NOMO-1 treated with dmso at 0.1 percent for 144 hours (cell line): ENCODE data around the gene ARIH1.
"Not testable (repeated sequence)": the region's sequence is repeated elsewhere in the genome, so short reads cannot be mapped to it uniquely, and the experiment has no call there.

ENCODE experiments used
- DNase-seq: peaks from one replicate; lab custom pipeline; 2025; ENCODE audit not compliant: unreplicated experiment; lab: John Stamatoyannopoulos, UW

ARIH1 gene, protein sequence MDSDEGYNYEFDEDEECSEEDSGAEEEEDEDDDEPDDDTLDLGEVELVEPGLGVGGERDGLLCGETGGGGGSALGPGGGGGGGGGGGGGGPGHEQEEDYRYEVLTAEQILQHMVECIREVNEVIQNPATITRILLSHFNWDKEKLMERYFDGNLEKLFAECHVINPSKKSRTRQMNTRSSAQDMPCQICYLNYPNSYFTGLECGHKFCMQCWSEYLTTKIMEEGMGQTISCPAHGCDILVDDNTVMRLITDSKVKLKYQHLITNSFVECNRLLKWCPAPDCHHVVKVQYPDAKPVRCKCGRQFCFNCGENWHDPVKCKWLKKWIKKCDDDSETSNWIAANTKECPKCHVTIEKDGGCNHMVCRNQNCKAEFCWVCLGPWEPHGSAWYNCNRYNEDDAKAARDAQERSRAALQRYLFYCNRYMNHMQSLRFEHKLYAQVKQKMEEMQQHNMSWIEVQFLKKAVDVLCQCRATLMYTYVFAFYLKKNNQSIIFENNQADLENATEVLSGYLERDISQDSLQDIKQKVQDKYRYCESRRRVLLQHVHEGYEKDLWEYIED

GRCh38 chr15:72473614-72474465 is at the start of gene ARIH1:
Gene ARIH1 (plus strand): TSS chr15:72474330. CDS start chr15:72474640, 310 bp downstream.
- DNase-seq = peak; percentile 88

DNA sequence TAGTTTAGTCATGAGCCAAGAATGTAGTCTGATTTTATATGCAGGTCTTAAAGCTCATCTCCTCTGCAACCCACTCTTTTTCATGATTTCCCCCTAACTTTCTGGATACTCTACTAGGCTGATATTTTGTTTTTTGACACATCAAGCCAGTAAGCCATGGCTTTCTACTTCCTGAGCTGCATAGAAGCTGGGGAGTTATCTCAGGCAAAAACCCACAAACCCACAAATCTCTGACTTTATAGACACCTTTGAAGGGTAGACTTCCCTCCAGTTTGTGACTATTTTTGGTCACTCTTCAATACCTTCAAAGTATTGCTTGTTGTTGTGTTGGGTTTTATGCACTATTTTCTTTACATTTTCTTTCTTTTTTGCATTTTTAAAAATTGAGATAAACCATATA is 47.4 kb upstream of the ARIH1 start:
- no peak for DNase-seq

GRCh38 chr15:72437650-72438316 is 36.3 kb upstream of the ARIH1 start:
- DNase-seq = no peak

DNA sequence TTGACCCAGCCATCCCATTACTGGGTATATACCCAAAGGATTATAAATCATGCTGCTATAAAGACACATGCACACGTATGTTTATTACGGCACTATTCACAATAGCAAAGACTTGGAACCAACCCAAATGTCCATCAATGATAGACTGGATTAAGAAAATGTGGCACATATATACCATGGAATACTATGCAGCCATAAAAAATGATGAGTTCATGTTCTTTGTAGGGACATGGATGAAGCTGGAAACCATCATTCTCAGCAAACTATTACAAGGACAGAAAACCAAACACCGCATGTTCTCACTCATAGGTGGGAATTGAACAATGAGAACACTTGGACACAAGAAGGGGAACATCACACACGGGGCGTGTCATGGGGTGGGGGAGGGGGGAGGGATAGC is 31.3 kb upstream of the ARIH1 start:
- DNase-seq = not testable (repeated sequence)

DNA sequence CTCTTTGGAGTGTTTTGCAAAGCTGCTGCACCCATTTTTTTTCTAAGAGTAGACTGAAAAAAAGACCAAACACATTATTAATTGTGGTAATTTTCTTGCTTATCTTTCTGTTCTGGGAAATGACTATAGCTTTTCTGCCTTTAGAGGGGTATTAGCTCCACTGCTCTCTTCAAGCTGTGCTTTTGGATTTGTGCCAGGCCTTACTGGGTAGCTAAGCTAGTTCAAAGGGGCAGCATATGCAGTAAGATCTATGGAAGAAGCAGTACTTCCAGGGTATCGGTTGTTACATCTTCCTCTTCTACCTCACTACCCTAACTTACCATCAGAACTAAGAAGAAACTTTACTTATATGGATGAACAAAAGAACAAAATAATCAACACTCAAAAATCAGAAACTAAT is 28.7 kb upstream of the ARIH1 start:
- no peak for DNase-seq

DNA sequence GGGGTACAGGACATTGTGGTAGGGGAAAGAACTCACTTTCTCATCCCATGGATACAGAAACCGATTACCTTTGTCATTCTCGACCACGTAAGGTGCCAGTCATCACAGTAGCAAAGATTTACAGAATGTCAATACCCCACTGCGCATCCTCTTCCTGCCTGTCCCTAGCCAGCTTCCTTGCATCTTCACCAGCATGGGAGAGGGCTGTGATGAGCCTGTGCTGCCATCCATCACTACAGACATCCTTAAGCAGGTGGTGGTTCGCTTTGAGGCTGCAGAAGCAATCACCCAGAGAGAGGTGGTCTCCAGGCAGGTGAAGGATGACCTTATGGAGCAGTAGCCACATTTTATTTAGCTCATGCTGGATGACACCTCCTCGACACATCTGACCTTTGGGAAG is 23.3 kb upstream of the ARIH1 start:
- DNase-seq = no peak

- DNase-seq = no peak
Observed at GRCh38 chr15:72451224-72451623, 22.9 kb upstream of the ARIH1 start.

DNA sequence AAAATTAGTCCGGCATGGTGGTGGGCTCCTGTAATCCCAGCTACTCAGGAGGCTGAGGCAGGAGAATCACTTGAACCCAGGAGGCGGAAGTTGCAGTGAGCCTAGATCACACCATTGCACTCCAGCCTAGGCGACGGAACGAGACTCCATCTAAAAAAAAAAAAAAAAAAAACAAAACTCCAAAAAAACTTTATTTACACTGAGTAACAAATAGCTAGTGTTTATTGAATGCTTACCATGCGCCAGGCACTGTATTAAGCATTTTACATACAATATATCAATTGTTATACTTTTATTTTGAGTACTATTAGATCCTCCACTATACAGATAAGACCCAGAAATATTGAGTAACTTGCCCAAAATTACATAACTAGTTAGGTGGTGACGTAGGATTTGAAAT is 17.4 kb upstream of the ARIH1 start:
- DNase-seq = no peak

DNA sequence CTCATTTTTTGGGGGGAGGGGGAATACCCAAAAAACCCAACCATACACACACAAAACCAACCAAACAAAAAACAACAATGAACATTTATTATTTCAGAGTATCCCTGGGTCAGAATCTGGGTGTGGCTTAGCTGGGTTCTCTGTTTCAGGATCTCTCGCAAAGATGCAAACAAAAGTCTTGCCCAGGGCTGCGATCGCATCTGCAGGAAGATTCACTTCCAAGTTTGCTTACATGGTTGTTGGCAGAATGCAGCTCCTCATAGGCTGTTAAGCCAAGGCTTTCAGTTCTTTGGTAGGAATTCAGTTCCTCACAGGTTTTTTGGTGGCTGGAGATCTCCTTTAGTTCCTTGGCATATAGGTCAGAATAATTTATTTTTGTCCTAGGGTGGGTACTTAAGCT is 13.7 kb upstream of the ARIH1 start:
- DNase-seq = no peak

GRCh38 chr15:72463702-72464101 is 10.4 kb upstream of the ARIH1 start:
- DNase-seq = no peak

DNA sequence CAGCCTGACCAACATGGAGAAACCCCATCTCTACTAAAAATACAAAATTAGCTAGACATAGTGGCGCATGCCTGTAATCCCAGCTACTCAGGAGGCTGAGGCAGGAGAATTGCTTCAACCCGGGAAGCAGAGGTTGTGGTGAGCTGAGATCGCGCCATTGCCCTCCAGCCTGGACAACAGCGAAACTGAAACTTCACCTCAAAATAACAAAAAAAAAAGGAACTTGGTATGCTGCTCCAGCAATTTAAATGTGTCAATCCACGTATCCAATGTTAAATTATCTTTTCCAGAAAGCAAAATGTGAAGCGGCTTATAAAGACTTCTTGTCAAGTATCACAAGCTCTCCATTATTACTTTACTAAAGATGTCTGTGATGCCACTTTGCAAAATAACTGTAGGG is 9.9 kb upstream of the ARIH1 start:
- DNase-seq = peak; percentile 9

DNA sequence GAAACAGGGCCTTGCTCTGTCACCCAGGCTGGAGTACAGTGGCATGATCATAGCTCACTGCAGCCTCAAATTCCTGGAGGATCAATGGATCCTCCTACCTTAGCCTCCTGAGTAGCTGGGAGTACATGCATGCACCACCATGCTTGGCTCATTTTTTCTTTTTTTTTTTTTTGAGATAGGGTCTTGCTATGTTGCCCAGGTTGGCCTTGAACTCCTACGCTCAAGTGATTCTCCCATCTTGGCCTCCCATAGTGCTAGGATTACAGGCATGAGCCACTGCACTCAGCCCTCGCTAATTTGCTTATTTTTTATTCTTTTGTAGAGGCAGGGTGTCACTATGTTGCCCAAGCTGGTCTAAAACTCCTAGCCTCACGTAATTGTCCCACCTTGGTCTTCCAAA is 6.0 kb upstream of the ARIH1 start:
- no peak for DNase-seq

GRCh38 chr15:72472992-72473610 is 1.0 kb upstream of the ARIH1 start:
- no peak for DNase-seq

- no peak for DNase-seq
Observed at GRCh38 chr15:72474466-72474911, 359 bp downstream of the ARIH1 start.

DNA sequence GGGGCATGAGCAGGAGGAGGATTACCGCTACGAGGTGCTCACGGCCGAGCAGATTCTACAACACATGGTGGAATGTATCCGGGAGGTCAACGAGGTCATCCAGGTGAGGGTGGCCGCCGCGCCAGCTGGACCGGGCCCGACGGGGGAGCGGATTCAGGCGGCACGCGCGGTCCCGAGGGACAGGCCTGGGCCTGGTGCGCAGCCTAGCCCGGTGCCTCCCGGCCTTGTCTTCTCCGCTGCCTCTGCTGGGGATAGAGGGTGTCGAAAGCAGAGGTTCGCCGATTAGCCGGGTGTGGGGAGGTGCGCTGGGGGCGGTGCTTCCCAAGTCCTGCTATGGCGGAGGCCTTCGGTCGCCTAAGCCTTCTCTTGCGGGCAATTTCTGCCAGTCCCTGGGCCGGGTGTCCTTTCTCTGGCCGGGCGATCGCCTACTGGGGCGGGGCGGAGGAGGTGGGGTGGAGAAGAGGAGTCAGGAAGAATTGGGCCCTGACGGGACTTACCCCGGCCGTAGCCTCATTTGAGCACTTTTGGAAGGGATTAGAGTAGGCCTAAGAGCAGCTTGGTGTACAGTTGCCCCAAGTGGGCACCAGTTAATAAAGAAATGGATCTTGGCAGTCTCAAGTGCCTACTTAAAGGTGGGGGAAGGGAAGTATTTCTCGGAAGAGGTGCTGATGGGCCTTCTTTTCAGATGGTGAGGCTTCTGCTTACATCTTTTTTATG is 940 bp downstream of the ARIH1 start:
- DNase-seq = peak; percentile 73

GRCh38 chr15:72475674-72476073 is 1.5 kb downstream of the ARIH1 start:
- DNase-seq = no peak

DNA sequence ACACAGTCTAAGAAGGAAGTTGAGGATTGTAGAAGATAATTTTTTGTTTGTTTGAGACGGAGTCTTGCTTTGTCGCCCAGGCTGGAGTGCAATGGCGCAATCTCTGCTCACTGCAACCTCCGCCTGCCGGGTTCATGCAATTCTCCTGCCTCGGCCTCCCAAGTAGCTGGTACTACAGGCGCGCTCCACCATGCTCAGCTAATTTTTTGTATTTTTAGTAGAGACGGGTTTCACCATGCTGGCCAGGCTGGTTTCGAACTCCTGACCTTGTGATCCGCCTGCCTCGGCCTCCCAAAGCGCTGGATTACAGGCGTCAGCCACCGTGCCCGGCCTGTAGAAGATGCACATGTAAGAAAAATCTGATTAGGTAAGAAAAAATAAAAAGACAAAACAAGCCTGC is 2.2 kb downstream of the ARIH1 start:
- DNase-seq = not testable (repeated sequence)

DNA sequence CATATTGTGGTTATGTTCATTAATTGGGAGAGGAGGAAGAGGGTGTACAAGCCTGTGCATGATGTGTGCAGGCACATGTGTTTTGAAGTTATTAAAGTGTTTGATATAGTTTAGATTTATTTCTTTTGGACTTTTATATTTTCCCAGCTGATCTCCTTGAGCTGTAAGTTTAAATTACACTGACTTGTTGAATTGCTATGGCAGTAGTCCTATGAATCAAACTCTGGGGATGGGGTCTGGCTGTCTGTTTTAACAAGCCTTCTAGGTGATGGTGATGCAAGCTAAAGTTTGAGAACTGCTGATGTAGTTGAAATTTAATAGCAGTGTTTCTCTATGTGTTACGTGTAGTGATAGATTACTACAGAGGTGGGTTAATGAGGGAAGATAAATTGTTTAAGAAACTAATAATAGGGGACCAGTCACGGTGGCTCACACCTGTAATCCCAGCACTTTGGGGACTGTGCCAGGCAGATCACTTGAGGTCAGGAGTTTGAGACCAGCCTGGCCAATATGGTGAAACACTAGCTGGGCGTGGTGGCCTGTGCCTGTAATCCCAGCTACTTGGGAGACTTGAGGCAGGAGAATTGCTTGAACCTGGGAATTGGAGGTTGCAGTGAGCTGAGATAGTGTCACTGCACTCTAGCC is 7.0 kb downstream of the ARIH1 start:
- DNase-seq = no peak

DNA sequence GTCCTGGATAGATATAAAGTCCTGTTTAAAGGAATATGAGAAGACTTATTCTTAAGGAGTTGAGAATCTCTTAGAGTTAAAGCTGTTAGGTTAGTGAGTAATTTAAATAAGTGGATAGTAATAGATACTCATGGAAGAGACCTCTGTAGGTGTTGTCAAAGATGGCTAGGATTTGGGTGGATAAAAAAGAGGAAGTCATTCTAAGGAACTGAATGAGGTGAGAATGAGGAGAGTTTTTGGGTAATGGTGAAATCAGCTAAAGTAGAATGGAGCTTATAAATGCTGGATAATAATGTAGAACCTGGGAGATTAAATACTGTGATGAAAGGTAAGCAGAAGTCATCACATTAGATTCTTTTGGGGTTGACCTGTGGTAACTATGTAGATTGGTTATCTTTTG is 8.1 kb downstream of the ARIH1 start:
- DNase-seq = peak; percentile 5

GRCh38 chr15:72483279-72483678 is 9.1 kb downstream of the ARIH1 start:
- no peak for DNase-seq
